ENCODE data around the gene AGBL4.

- TF ChIP-seq CTCF (IDR thresholded peaks at IDR 0.05; ENCODE audit: low read length) (no peak), EZH2 (IDR thresholded peaks at IDR 0.05; ENCODE audit: borderline replicate concordance, low read length) (no peak)
These were observed 1293.4 kb downstream of the AGBL4 start for GRCh38 chr1:48730164-48730910.

Measured in OCI-LY1 (cell line).